ENCODE measurements around the gene CDH13. TPM values are rescaled to one million over a fixed set of nuclear protein-coding genes. Genes with fewer than 3 reads are reported as not detected.

The CDH13 gene
- total and polyA plus RNA-seq, 2 donors (not counting 1 experiment from before 2014, with no cell fraction given): 27.6 to 96.7 TPM

- TF ChIP-seq, protein P1, sequence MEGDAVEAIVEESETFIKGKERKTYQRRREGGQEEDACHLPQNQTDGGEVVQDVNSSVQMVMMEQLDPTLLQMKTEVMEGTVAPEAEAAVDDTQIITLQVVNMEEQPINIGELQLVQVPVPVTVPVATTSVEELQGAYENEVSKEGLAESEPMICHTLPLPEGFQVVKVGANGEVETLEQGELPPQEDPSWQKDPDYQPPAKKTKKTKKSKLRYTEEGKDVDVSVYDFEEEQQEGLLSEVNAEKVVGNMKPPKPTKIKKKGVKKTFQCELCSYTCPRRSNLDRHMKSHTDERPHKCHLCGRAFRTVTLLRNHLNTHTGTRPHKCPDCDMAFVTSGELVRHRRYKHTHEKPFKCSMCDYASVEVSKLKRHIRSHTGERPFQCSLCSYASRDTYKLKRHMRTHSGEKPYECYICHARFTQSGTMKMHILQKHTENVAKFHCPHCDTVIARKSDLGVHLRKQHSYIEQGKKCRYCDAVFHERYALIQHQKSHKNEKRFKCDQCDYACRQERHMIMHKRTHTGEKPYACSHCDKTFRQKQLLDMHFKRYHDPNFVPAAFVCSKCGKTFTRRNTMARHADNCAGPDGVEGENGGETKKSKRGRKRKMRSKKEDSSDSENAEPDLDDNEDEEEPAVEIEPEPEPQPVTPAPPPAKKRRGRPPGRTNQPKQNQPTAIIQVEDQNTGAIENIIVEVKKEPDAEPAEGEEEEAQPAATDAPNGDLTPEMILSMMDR (conservative IDR thresholded peaks at IDR 0.05 in 1 of 2, IDR thresholded peaks at IDR 0.05 in 1 of 2; ENCODE audit: low read depth in 1 of 2, low read length in 2 of 2): no peak
- no peaks in the 10 kb centered on the region for H4K20me1 ChIP-seq (ENCODE audit: control insufficient read depth, extremely low read depth, insufficient read depth, low read length)
These were observed 585.6 kb downstream of the CDH13 start for GRCh38 chr16:83212301-83212841.

DNA sequence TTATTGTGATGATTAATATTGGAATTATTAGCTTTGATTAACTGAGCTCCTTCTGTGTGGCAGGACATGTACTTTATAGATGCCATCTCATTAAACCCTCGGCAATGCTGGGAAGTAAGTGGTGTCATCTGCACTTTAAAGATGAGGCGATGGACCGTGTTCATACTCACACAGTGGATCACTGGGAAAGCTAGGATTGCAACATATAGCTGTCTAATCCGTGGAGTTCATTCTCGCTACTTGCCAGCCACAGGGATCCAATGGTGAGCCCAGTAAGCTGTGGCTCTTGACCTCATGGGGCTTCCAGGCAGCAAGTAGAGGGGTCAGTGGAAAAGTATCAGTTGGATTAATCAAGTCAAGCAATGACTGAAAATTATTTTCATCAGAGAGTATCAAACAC is 587.9 kb downstream of the CDH13 start:
- no peak overlapping the region for H3K9ac ChIP-seq (ENCODE audit: insufficient read depth, low read length)
- no peak for TF ChIP-seq EZH2 (IDR thresholded peaks at IDR 0.05; ENCODE audit: low read length, missing control alignments)
- TF ChIP-seq, protein P1 (conservative IDR thresholded peaks at IDR 0.05 in 1 of 2, IDR thresholded peaks at IDR 0.05 in 1 of 2; ENCODE audit: low read depth in 1 of 2, low read length in 2 of 2): no peak
- H3K79me2 ChIP-seq (ENCODE audit: control insufficient read depth, insufficient read depth, low read length): no peaks in the 10 kb centered on the region
- no peaks in the 10 kb centered on the region for H3K9me3 ChIP-seq (ENCODE audit: control insufficient read depth, insufficient read depth, low read depth, low read length)
- no peak overlapping the region for H2AFZ ChIP-seq (ENCODE audit: low read length)
- no peaks in the 10 kb centered on the region for H4K20me1 ChIP-seq (ENCODE audit: control insufficient read depth, extremely low read depth, insufficient read depth, low read length)
- no peak overlapping the region for H3K4me2 ChIP-seq (ENCODE audit: extremely low read depth, insufficient read depth, low read length)
- no peak overlapping the region for H3K4me3 ChIP-seq (replicated peaks in 1 of 4; ENCODE audit: control extremely low read depth in 1 of 4, insufficient read depth in 1 of 4, low read depth in 3 of 4, low read length in 4 of 4)
- no peak for DNase-seq (ENCODE audit: low read depth in 2 of 2)
- H3K27me3 ChIP-seq (ENCODE audit: control insufficient read depth, insufficient read depth, low read length): no peaks in the 10 kb centered on the region
- no peaks in the 10 kb centered on the region for H3K4me1 ChIP-seq (ENCODE audit: control insufficient read depth, extremely low read depth, insufficient read depth, low read length)
- H3K36me3 ChIP-seq (ENCODE audit: control insufficient read depth, insufficient read depth, low read length): no peaks in the 10 kb centered on the region
- no peak overlapping the region for H3K27ac ChIP-seq (ENCODE audit: insufficient read depth, low read length)

More at GRCh38 chr16:83212301-83212841, 585.6 kb downstream of the CDH13 start:
- no peak overlapping the region for H3K9ac ChIP-seq (ENCODE audit: insufficient read depth, low read length)
- H3K4me3 ChIP-seq (replicated peaks in 1 of 4; ENCODE audit: control extremely low read depth in 1 of 4, insufficient read depth in 1 of 4, low read depth in 3 of 4, low read length in 4 of 4): no peak overlapping the region
- no peak overlapping the region for H3K27ac ChIP-seq (ENCODE audit: insufficient read depth, low read length)
- no peaks in the 10 kb centered on the region for H3K79me2 ChIP-seq (ENCODE audit: control insufficient read depth, insufficient read depth, low read length)
- H3K9me3 ChIP-seq (ENCODE audit: control insufficient read depth, insufficient read depth, low read depth, low read length): no peaks in the 10 kb centered on the region
- H3K36me3 ChIP-seq (ENCODE audit: control insufficient read depth, insufficient read depth, low read length): no peaks in the 10 kb centered on the region
- DNase-seq (ENCODE audit: low read depth in 2 of 2): no peak
- no peak overlapping the region for H2AFZ ChIP-seq (ENCODE audit: low read length)
- no peaks in the 10 kb centered on the region for H3K27me3 ChIP-seq (ENCODE audit: control insufficient read depth, insufficient read depth, low read length)
- H3K4me2 ChIP-seq (ENCODE audit: extremely low read depth, insufficient read depth, low read length): no peak overlapping the region
- no peaks in the 10 kb centered on the region for H3K4me1 ChIP-seq (ENCODE audit: control insufficient read depth, extremely low read depth, insufficient read depth, low read length)

DNA sequence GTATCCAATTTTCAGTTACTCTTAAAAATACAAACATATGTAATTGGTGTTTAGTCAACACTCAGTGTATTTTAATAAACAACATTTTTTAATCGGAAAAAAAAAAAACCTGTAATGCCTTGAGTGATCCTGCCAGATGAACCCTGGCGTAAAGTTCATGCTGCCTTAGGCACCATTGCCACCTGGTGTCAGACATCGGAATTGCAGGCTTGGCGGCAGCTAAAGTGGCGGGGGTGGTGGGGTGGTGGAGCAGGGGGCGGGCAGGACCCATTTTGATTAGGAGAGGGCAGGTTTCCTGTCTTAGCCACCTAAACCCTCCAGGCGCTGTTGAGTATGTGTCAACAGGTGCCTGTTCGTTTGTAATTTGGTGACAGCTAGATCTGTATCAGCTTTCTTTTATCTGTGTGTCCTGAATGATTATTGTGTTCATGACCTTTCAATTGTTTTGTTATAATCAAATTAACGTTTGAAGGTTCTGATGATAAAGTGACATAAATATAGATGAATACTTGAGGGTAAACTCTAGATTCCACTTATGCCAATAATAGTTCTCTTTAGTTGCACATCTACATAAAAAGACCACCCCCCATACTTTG is 588.7 kb downstream of the CDH13 start:
- no peak overlapping the region for H2AFZ ChIP-seq (ENCODE audit: low read length)
- H3K4me1 ChIP-seq (ENCODE audit: control insufficient read depth, extremely low read depth, insufficient read depth, low read length): no peaks in the 10 kb centered on the region
- H3K79me2 ChIP-seq (ENCODE audit: control insufficient read depth, insufficient read depth, low read length): no peaks in the 10 kb centered on the region
- H3K4me3 ChIP-seq (replicated peaks in 1 of 4; ENCODE audit: control extremely low read depth in 1 of 4, insufficient read depth in 1 of 4, low read depth in 3 of 4, low read length in 4 of 4): no peak overlapping the region
- H3K27me3 ChIP-seq (ENCODE audit: control insufficient read depth, insufficient read depth, low read length): no peaks in the 10 kb centered on the region
- no peaks in the 10 kb centered on the region for H4K20me1 ChIP-seq (ENCODE audit: control insufficient read depth, extremely low read depth, insufficient read depth, low read length)
- no peak overlapping the region for H3K4me2 ChIP-seq (ENCODE audit: extremely low read depth, insufficient read depth, low read length)
- peak; percentile 17 to 58 for DNase-seq (ENCODE audit: low read depth in 2 of 2)
- TF ChIP-seq, protein P1 (conservative IDR thresholded peaks at IDR 0.05 in 1 of 2, IDR thresholded peaks at IDR 0.05 in 1 of 2; ENCODE audit: low read depth in 1 of 2, low read length in 2 of 2): peak; percentile 82 to 93
- no peak for TF ChIP-seq EZH2 (IDR thresholded peaks at IDR 0.05; ENCODE audit: low read length, missing control alignments)
- H3K9me3 ChIP-seq (ENCODE audit: control insufficient read depth, insufficient read depth, low read depth, low read length): no peaks in the 10 kb centered on the region
- H3K27ac ChIP-seq (ENCODE audit: insufficient read depth, low read length): no peak overlapping the region
- H3K36me3 ChIP-seq (ENCODE audit: control insufficient read depth, insufficient read depth, low read length): no peaks in the 10 kb centered on the region
- H3K9ac ChIP-seq (ENCODE audit: insufficient read depth, low read length): no peak overlapping the region

All from fibroblast of lung (primary cell).